HUES64 (cell line): ENCODE data around the gene HAX1.

Experiments used
- H3K27ac ChIP-seq: 2 replicates; pipeline ENCODE4 v1.7.0; 2013; ENCODE audit warnings: low read depth, low read length, inconsistent platforms
- H3K27me3 ChIP-seq: 2 replicates; pipeline ENCODE4 v1.6.1; 2013; ENCODE audit warnings: mild to moderate bottlenecking, low read length; ENCODE audit not compliant: insufficient read depth
- H3K36me3 ChIP-seq: 2 replicates; pipeline ENCODE4 v1.6.1; 2013; ENCODE audit warnings: mild to moderate bottlenecking, low read length; ENCODE audit not compliant: insufficient read depth
- H3K4me1 ChIP-seq: 2 replicates; pipeline ENCODE4 v1.6.1; 2013; ENCODE audit warnings: mild to moderate bottlenecking, low read length, moderate library complexity; ENCODE audit not compliant: insufficient read depth
- H3K4me3 ChIP-seq: 2 replicates; pipeline ENCODE4 v1.5.1; 2013; ENCODE audit warnings: mild to moderate bottlenecking, low read length, moderate library complexity
- H3K9ac ChIP-seq: 2 replicates; pipeline ENCODE4 v1.6.1; 2013; ENCODE audit warnings: mild to moderate bottlenecking, low read depth, low read length
- H3K9me3 ChIP-seq: 2 replicates; pipeline ENCODE4 v1.6.1; 2013; ENCODE audit warnings: low read depth, low read length; ENCODE audit not compliant: insufficient read depth
- WGBS: fragments of 150-250, 120-280 bp; methylation state at CpG from one replicate; pipeline ENCODE4 v1.1.7; 2013; ENCODE audit warnings: missing lambda C conversion rate; 5-methylcytosine and 5-hydroxymethylcytosine counted together

HAX1 gene

DNA sequence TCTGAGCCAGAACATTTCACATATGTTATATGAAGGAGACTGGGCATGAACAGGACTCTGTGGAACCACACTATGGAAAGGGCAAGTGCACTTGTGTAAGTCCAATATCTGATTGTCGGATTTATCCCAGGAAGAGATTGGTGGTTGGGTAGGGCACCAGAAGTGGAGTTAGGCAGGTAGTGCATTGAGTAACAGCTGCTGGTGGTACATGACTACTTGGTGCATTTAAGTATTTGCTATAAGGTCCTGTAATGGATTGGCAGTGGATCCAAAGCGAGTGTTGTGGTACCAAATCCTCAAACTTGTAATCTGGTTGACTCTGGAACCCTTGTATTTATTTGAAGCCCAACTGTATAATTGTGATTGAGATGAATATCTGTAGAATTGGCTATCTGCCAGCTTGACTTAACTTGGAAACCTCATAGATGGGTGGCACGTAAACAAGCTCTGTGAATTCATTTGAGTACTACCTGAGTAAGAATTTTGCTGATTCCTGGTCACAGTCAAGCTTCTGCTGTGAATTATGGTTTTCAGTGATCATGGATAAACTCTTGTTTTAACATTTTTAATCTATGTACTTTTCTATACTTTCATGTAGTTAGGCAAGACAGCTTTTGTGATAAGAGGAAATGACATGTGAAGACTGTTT is 30.6 kb upstream of the HAX1 start:
- Histone ChIP-seq H3K27me3 (no peaks in the 10 kb centered on the region), H3K9ac (no peak overlapping the region), H3K9me3 (no peaks in the 10 kb centered on the region), H3K4me3 (no peak overlapping the region), H3K4me1 (no peaks in the 10 kb centered on the region), H3K36me3 (peaks cover 97% of the 10 kb centered on the region), H3K27ac (no peak overlapping the region)
- WGBS: 95% methylated on average over 3 of the region's 3 CpGs

DNA sequence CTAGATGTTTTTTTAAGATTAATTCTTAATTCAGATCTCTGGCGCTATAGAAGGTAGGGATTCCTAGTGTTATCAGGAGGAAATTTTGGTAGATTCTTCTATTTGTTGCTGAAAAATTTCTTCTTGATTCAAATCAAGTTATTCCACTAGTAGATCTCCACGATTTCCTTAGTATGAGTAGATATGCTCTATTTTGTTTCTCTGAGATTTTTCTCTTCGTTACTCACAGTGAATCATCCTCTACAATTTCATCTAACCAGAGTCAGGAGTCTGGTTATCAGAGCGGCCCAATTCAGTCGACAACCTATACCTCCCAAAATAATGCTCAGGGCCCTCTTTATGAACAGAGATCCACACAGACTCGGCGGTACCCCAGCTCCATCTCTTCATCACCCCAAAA is 18.8 kb upstream of the HAX1 start:
- H3K9me3 ChIP-seq: no peaks in the 10 kb centered on the region
- no peaks in the 10 kb centered on the region for H3K4me1 ChIP-seq
- H3K9ac ChIP-seq: no peak overlapping the region
- H3K27ac ChIP-seq: no peak overlapping the region
- H3K36me3 ChIP-seq: peaks cover 99% of the 10 kb centered on the region
- WGBS: over 99% methylated on average over 7 of the region's 7 CpGs
- H3K27me3 ChIP-seq: no peaks in the 10 kb centered on the region
- no peak overlapping the region for H3K4me3 ChIP-seq

DNA sequence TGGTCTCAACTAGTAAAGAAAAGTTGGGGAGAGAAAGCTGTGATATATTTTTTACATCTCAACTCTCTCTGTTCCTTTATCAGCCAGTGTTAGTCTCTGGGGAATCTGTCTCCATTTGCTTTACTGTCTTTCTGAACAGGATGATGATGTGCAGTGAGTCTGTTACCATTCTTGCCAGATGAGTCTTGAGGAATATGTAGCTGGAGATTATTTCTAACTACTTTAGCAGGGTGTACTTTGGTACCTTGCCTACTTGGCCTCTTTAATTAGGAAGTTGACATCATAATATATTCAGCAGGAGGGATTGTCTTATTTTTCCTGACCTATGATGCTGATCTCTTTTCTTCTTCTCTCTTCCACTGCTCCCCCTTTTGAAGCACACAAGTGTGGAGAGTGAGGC is 15.7 kb upstream of the HAX1 start:
- Histone ChIP-seq H3K4me1 (no peaks in the 10 kb centered on the region), H3K4me3 (no peak overlapping the region), H3K9ac (no peak overlapping the region), H3K27me3 (no peaks in the 10 kb centered on the region), H3K9me3 (no peaks in the 10 kb centered on the region), H3K27ac (no peak overlapping the region), H3K36me3 (peaks cover 99% of the 10 kb centered on the region)

DNA sequence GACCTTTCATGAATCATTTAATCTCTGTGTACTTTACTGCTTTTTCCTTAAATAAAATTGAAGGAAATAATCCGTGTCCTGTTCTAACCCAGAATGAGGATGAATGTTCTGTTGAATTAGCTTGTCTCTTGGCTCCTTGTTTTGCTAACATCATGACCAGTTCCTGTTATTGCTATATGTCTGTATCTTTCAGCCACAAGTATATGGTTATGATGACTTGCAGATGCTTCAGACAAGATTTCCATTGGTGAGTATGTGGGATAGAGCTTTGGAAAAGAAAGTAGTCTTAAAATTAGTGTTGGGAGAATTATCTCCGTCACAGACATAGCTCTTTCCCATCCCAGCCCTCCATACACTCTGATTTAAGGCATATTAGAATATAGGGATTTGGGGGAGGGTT is 13.6 kb upstream of the HAX1 start:
- Histone ChIP-seq H3K27ac (no peak overlapping the region), H3K9me3 (no peaks in the 10 kb centered on the region), H3K4me1 (no peaks in the 10 kb centered on the region), H3K36me3 (peaks cover 100% of the 10 kb centered on the region), H3K27me3 (no peaks in the 10 kb centered on the region), H3K9ac (no peak overlapping the region), H3K4me3 (no peak overlapping the region)
- 100% methylated on average over 1 of the region's 2 CpGs for WGBS

DNA sequence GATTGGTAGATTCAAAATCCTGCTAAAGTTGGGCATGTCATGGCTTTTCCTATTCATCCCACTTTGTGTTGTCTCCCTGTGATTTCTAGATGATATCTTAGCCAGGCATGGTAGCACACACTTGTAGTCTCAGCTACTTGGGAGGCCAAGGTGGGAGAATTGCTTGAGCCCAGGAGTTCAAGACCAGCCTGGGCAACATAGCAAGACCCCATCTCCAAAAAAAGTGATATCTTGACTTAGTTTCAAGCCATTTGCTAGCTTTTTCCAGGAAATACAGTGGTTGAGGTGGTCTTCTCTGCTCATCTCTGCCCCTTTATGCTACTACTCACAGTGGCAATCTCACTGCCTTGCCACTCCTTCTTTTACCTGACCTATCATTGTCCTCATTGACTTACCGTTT is 12.3 kb upstream of the HAX1 start:
- Histone ChIP-seq H3K9ac (no peak overlapping the region), H3K36me3 (peaks cover 100% of the 10 kb centered on the region), H3K27ac (no peak overlapping the region), H3K9me3 (no peaks in the 10 kb centered on the region), H3K4me1 (no peaks in the 10 kb centered on the region), H3K27me3 (no peaks in the 10 kb centered on the region), H3K4me3 (no peak overlapping the region)
- 57% methylated on average over 1 of the region's 1 CpG for WGBS

DNA sequence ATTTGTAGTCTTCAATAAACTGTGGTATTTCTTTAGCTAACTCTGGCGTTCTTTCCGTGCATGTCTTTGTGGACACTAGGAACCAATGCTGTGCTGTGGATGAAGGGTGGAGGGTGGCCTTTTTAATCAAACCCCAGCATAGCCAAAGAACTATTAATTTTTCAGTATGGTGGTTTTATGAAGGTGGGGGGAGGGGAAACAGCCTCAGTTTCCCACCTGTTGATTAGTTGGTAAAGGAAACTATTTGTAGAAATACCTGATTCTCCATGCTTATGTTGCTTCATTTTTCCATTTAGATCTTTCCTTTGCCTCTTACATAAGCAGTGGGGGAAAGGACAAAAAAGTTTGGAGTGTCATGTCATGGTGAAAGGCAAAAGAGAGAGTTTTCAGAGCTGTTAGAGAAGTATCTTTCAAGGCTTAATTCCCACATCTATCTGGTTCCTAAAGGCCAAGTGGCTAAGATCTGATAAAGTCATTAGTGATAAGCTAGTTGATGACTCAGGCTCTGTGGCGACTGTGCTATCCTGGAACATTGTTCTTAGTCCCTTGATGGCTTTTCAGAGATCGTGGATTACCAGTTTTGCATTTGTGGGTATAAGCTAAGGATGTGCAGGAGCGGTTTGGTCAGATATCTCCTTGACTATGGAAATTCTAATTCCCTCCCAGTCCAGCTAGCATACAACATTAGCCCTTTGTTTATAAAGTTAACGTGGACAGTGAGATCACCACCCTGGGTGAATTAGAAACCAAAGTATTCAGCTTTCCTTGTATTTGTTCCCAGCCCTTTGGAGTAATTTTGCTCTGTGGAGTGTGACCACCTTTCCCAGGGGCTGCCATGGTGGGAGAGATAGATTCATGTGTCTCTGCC is 8.7 kb upstream of the HAX1 start:
- Histone ChIP-seq H3K36me3 (peaks cover 100% of the 10 kb centered on the region), H3K4me3 (no peak overlapping the region), H3K27me3 (no peaks in the 10 kb centered on the region), H3K9me3 (no peaks in the 10 kb centered on the region), H3K9ac (no peak overlapping the region), H3K27ac (no peak overlapping the region), H3K4me1 (no peaks in the 10 kb centered on the region)
- WGBS: 94% methylated on average over 5 of the region's 6 CpGs

DNA sequence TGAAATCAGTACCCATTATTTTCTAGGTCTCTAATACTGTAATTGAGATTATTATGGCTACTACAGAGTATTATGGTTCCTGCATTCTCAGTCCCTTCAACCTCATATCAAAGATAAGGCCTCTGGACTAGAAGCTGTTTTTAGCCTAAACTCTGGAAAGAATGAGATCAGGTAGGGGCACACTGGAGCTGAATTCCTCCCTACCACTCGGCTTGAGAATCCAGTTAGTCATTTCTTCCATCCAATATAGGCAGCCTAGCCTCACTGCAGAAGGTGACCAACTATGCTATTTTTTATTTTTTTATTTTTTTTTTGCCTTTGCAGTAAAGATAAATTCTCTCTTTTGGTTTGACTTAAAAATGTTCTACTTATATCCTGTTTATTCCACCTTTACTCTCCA is 8.0 kb upstream of the HAX1 start:
- no peak overlapping the region for H3K4me3 ChIP-seq
- no peaks in the 10 kb centered on the region for H3K4me1 ChIP-seq
- H3K27ac ChIP-seq: no peak overlapping the region
- no peak overlapping the region for H3K9ac ChIP-seq
- no peaks in the 10 kb centered on the region for H3K9me3 ChIP-seq
- no peaks in the 10 kb centered on the region for H3K27me3 ChIP-seq
- peaks cover 100% of the 10 kb centered on the region for H3K36me3 ChIP-seq
- WGBS: 87% methylated on average over 1 of the region's 1 CpG

DNA sequence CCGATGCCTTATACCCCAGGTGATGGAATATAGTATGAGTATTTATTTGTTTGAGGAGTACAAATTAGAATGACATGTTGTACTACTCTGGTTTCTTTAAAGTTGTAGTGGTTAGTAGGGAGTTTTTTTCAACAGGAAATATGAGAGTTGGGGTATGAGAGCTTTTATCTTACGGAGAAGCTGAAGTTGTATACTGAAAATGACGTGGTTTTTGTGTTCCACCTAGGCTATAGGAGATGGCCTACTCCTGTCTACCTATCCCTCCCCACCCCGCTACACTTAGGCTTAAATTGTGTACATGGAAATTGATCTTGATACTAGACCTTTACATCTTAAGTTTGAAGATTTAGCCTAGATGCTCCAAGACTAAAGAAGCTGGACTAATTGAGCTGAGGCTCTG is 6.8 kb upstream of the HAX1 start:
- Histone ChIP-seq H3K27me3 (no peaks in the 10 kb centered on the region), H3K4me1 (no peaks in the 10 kb centered on the region), H3K4me3 (no peak overlapping the region), H3K9me3 (no peaks in the 10 kb centered on the region), H3K36me3 (peaks cover 99% of the 10 kb centered on the region), H3K27ac (no peak overlapping the region), H3K9ac (no peak overlapping the region)
- WGBS: 89% methylated on average over 3 of the region's 4 CpGs

DNA sequence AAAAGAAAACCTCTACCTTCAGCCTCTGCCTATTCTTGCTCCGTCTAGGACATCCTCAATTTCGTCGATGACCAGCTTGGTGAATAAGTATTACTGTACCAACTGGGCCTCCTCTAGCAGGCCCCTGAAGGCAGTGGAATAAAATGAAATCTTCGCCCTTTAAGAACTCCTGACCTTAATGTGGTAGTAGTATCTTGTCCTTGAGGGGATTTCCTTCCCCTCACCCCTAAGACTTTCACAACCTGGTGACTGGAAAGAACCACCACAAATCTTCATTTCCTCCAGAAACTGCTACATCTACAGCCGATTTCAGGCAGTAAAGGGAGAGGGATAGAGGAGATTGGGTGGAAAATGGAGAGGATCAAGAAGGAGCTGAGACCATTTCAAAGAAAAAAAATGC is 1.6 kb upstream of the HAX1 start:
- no peak overlapping the region for H3K9ac ChIP-seq
- peaks cover 67% of the 10 kb centered on the region for H3K36me3 ChIP-seq
- 98% methylated on average over 4 of the region's 5 CpGs for WGBS

DNA sequence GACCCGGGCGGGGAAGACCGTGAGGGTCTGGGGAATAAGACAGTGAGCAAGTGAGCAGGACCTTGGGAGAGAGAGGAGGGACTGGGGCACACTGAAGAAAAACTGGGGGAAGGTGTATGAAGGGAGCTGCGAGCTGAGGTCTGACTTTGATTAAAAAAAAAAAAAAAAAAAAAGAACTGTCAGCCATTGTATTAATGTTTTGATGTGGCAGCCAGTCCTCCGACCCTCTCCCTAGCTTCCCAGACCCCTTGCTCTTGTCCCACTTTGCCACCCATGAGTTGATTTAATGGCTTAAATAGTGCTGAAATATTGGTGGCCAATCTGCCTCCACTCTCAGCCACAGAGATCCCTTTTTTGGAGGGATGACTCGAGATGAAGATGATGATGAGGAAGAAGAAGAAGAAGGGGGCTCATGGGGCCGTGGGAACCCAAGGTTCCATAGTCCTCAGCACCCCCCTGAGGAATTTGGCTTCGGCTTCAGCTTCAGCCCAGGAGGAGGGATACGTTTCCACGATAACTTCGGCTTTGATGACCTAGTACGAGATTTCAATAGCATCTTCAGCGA is 652 bp downstream of the HAX1 start:
- H3K4me1 ChIP-seq: peaks cover 4% of the 10 kb centered on the region; the same call in 1 of the 2 replicates
- peak overlapping the region; percentile 84 for H3K9ac ChIP-seq
- H3K9me3 ChIP-seq: no peaks in the 10 kb centered on the region
- peaks cover 46% of the 10 kb centered on the region for H3K36me3 ChIP-seq
- peak overlapping the region; percentile 79 for H3K4me3 ChIP-seq
- 61% methylated on average over 12 of the region's 13 CpGs for WGBS
- H3K27ac ChIP-seq: peak overlapping the region; percentile 88
- H3K27me3 ChIP-seq: no peaks in the 10 kb centered on the region

More for the DNA sequence above, 1.6 kb upstream of the HAX1 start:
- peaks cover 4% of the 10 kb centered on the region; the same call in 1 of the 2 replicates for H3K4me1 ChIP-seq
- no peaks in the 10 kb centered on the region for H3K27me3 ChIP-seq
- no peak overlapping the region for H3K4me3 ChIP-seq
- no peaks in the 10 kb centered on the region for H3K9me3 ChIP-seq
- no peak overlapping the region; the same call in 1 of the 2 replicates for H3K27ac ChIP-seq

DNA sequence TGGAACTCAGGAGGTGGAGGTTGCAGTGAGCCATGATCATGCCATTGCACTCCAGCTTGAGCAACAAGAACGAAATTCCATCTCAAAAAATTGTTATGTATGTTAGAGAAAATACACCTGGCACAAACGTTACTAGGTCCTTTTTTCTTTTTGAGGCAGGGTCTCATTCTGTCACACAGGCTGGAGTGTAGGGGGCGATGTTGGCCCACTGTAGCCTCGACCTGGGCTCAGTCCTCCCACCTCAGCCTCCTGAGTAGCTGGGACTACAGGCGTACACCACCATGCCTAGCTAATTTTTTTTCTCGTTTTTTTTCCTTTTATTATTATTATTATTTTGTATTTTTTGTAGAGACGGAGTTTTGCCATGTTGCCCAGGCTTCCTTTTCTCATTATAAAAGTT is 4.4 kb downstream of the HAX1 start:
- no peaks in the 10 kb centered on the region for H3K9me3 ChIP-seq
- no peak overlapping the region for H3K27ac ChIP-seq
- H3K27me3 ChIP-seq: no peaks in the 10 kb centered on the region
- WGBS: 96% methylated on average over 4 of the region's 7 CpGs
- peaks cover 4% of the 10 kb centered on the region; the same call in 1 of the 2 replicates for H3K4me1 ChIP-seq
- H3K4me3 ChIP-seq: no peak overlapping the region
- no peak overlapping the region for H3K9ac ChIP-seq
- peaks cover 19% of the 10 kb centered on the region for H3K36me3 ChIP-seq
